ENCODE results near the gene CYTL1. TPM values are rescaled to one million over a fixed set of nuclear protein-coding genes. Genes with fewer than 3 reads are reported as not detected.

CYTL1 gene
- total RNA-seq, 4 donors from 2014 or later, result 1.3 to 7.4 (median 3.7) TPM

- H3K36me3 ChIP-seq, result no peaks in the 10 kb centered on the region
- H3K27me3 ChIP-seq, result no peaks in the 10 kb centered on the region
- no peak for TF ChIP-seq POLR2A (IDR thresholded peaks at IDR 0.05)
- intact Hi-C loops (cut with DNase I), result no loop called here
- H3K4me1 ChIP-seq, result peaks cover 0 to 4% of the 10 kb centered on the region in 2 donors
- no peak for DNase-seq
- 86 to 100% methylated on average over 1 of the region's 1 CpG for WGBS, 2 donors
- no peak overlapping the region for H3K27ac ChIP-seq
- H3K9me3 ChIP-seq, result no peaks in the 10 kb centered on the region
- H3K4me3 ChIP-seq (replicated peaks in 1 of 3), result no peak overlapping the region
Observed at GRCh38 chr4:5020341-5020740, 1.1 kb upstream of the CYTL1 start.

GRCh38 chr4:5019796-5020195, 538 bp upstream of the CYTL1 start:
- H3K27me3 ChIP-seq, result no peaks in the 10 kb centered on the region
- H3K9me3 ChIP-seq, result no peaks in the 10 kb centered on the region
- intact Hi-C loops (cut with DNase I), result no loop called here
- TF ChIP-seq POLR2A (IDR thresholded peaks at IDR 0.05) (no peak), CTCF (IDR thresholded peaks at IDR 0.05) (no peak)
- no peak for DNase-seq
- H3K4me1 ChIP-seq, result peaks cover 0 to 4% of the 10 kb centered on the region in 2 donors
- WGBS, 2 donors, result 82 to 83% methylated on average over 8 to 9 of the region's 12 CpGs
- no peak overlapping the region for H3K4me3 ChIP-seq (replicated peaks in 1 of 3)
- no peaks in the 10 kb centered on the region for H3K36me3 ChIP-seq
- H3K27ac ChIP-seq, result no peak overlapping the region

- WGBS, 2 donors, result 33 to 36% methylated on average over 6 of the region's 6 CpGs
- DNase-seq, result no peak
- TF ChIP-seq POLR2A (IDR thresholded peaks at IDR 0.05), result no peak
- TF ChIP-seq CTCF (IDR thresholded peaks at IDR 0.05), result no peak
- Histone ChIP-seq H3K4me3 (replicated peaks in 1 of 3) (no peak overlapping the region), H3K9me3 (no peaks in the 10 kb centered on the region), H3K36me3 (no peaks in the 10 kb centered on the region), H3K27me3 (no peaks in the 10 kb centered on the region), H3K4me1 (peaks cover 0 to 4% of the 10 kb centered on the region in 2 donors), H3K27ac (no peak overlapping the region)
- intact Hi-C loops (cut with DNase I), result no loop called here
Observed at GRCh38 chr4:5018603-5019002, 655 bp downstream of the CYTL1 start.

GRCh38 chr4:5018096-5018495, 1.2 kb downstream of the CYTL1 start:
- 13 to 21% methylated on average over 2 of the region's 2 CpGs for WGBS, 2 donors
- H3K27me3 ChIP-seq, result no peaks in the 10 kb centered on the region
- H3K4me3 ChIP-seq (replicated peaks in 1 of 3), result no peak overlapping the region
- no peak for TF ChIP-seq CTCF (IDR thresholded peaks at IDR 0.05)
- TF ChIP-seq POLR2A (IDR thresholded peaks at IDR 0.05), result no peak
- peaks cover 0 to 4% of the 10 kb centered on the region in 2 donors for H3K4me1 ChIP-seq
- DNase-seq, result no peak
- H3K9me3 ChIP-seq, result no peaks in the 10 kb centered on the region
- H3K36me3 ChIP-seq, result no peaks in the 10 kb centered on the region
- intact Hi-C loops (cut with DNase I), result no loop called here
- H3K27ac ChIP-seq, result no peak overlapping the region

GRCh38 chr4:5014007-5014682, 5.1 kb downstream of the CYTL1 start:
- no peak overlapping the region for H3K4me3 ChIP-seq (replicated peaks in 1 of 3)

More at GRCh38 chr4:5014007-5014682, 5.1 kb downstream of the CYTL1 start:
- no peak overlapping the region for H3K27ac ChIP-seq
- H3K36me3 ChIP-seq, result no peaks in the 10 kb centered on the region
- TF ChIP-seq CTCF (IDR thresholded peaks at IDR 0.05), result no peak
- no peak for TF ChIP-seq POLR2A (IDR thresholded peaks at IDR 0.05)
- no peak for DNase-seq
- intact Hi-C loops (cut with DNase I), result no loop called here
- H3K27me3 ChIP-seq, result no peaks in the 10 kb centered on the region
- WGBS, 2 donors, result 67 to 68% methylated on average over 7 of the region's 7 CpGs
- H3K4me1 ChIP-seq, result peaks cover 0 to under 1% of the 10 kb centered on the region in 2 donors
- no peaks in the 10 kb centered on the region for H3K9me3 ChIP-seq

All from thyroid gland (tissue), 4 donors.